ENCODE measurements around the gene SLC35B2.
A peak's percentile ranks its signal among the peaks of the same experiment; 100 is the strongest.

Gene SLC35B2

DNA sequence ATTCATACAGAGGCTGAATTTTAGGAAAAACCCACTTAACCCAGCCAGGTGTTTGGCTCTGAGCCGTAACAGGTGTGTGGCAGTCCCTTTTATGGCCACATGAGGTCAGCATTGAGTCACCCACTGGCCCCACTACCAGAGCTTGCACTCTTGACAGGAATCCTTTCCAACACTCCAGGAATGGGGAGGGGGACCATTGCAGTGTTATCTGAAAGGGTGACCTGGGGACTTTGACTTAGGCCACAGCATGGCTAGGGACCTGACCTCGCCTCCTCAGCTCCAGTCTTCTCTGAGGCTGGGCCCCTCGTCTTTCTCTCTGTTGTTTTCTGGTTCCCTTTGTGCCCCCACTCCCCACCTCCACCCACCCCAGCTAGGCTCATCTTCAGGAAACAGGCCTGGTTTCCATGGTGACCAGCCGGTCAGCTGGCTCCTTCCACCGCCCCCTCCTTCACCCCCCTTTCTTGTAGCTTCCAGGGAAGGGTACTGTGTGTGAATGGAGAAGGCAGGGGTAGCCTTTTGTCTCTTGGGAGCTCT, 10.8 kb upstream of the SLC35B2 start:
- DNase-seq (ENCODE audit: low read depth), result peak; percentile 47

DNA sequence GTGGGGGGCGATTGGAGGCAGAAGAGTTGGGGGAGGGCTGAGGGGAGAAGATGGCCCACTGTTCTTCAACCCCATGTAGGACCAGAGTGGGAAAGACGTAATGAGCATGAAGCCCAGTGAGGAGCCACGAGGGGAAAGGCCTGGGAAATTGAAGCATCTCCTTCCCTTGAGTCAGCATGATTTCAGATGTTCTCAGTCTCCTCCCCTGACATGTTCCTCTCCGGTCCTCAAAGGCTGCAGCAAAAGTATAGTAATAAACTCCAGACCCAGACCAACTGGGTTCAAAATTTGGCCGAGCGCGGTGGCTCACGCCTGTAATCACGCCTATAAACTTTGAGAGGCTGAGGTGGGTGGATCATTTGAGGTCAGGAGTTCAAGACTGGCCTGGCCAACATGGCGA, 9.9 kb upstream of the SLC35B2 start:
- DNase-seq (ENCODE audit: low read depth), result no peak

DNA sequence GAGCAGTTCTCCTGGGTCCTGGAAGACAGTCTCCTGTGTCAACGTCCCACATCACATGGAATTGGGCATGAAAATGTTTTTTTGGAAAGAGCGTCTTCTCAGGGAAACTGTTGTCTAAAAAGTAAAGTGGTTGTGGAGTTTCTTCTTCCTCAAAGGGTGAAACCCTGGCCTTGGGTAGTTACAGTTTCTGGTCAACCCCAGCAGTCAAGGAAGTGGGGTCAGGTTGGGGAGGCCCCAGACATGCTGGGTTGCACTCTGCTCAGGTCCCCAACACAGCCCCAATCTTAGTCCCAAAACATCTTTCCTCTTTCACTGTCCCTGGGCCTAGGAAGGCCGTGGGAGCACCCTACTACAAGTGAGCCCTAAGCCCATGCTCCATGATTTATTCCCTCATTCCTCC, 9.0 kb upstream of the SLC35B2 start:
- DNase-seq (ENCODE audit: low read depth), result no peak

GRCh38 chr6:44265722-44266233, 8.4 kb upstream of the SLC35B2 start:
- no peak for DNase-seq (ENCODE audit: low read depth)

- peak; percentile 96 for DNase-seq (ENCODE audit: low read depth)
Observed at GRCh38 chr6:44265007-44265721, 7.8 kb upstream of the SLC35B2 start, which contains the start of gene NFKBIE. Gene NFKBIE (minus strand): TSS chr6:44265551. CDS start chr6:44265346, 205 bp downstream.

DNA sequence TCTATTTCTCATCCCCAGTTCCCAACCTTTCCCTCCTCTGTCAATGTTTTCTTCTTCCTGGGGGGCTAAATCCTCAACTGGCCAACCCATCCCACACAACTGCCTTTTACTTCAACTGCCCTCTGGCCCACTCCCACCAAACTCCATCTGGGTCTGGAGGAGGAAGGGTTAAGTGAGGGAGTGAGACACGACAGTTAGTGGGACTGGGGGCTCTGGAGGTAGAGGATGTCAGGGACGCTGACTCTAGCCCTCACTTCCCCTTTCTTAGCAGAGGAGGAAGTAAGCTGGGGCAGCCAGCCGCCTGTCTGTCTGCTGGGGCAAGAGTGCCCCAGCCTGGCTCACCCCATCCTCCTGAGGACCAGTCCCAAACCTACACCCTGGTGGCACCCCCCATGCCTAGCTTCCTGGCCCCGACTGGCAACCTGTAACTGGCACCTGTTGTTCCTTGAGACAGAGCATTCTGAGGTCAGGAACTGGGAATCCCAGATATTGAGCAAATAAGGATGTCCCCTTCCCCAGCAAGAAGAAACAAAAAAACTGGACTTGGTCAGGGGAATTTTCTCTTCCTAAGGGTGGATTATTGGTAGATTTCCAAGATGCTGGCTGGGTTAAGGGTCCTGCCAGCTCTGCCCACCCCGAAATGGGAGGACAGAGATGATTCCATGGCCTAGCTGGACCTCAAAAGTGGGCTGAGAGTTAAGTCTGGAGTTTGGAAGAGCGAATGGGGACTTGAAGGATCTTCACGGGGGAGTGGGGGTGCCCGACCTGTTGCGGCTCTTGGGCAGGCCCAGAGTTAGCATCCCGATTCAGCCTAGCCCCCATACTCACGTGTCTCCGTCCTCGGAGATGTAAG, 7.1 kb upstream of the SLC35B2 start:
- DNase-seq (ENCODE audit: low read depth), result no peak

DNA sequence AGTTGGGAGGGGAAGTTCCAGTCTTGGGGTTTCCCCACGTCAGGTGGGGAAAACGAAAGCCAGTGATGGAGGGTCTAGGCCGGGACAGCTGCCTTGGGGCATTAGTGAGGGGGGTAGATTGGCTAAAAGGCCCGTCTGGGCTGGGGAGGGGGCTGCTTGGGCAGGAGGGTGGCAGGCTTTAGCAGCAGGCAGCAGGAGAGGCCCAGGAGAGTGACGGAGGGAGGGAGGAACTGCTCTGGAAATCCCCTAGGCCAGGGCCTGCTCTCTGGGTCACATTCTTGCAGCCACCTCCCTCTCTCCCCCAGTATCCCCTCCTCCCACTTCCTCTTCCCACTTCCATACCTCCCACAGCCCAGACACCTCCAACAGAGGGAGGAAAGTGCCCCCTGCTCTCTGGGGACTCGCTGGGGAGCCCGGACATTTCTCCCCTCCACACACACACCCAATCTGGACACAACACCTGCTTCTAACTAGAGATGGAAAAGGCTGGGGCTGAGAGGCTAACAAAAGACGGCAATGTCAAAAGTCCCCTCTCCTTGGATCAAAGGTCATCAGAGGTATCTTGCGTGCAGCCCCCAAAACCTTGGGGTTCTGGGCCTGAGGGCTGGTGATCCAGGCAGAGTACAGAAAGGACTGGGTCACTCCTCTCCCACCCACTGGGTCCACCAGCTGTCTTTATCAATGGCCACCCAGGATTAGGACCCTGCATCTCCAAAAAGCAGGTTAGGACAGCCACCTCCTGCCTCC, 6.2 kb upstream of the SLC35B2 start:
- no peak for DNase-seq (ENCODE audit: low read depth)

DNA sequence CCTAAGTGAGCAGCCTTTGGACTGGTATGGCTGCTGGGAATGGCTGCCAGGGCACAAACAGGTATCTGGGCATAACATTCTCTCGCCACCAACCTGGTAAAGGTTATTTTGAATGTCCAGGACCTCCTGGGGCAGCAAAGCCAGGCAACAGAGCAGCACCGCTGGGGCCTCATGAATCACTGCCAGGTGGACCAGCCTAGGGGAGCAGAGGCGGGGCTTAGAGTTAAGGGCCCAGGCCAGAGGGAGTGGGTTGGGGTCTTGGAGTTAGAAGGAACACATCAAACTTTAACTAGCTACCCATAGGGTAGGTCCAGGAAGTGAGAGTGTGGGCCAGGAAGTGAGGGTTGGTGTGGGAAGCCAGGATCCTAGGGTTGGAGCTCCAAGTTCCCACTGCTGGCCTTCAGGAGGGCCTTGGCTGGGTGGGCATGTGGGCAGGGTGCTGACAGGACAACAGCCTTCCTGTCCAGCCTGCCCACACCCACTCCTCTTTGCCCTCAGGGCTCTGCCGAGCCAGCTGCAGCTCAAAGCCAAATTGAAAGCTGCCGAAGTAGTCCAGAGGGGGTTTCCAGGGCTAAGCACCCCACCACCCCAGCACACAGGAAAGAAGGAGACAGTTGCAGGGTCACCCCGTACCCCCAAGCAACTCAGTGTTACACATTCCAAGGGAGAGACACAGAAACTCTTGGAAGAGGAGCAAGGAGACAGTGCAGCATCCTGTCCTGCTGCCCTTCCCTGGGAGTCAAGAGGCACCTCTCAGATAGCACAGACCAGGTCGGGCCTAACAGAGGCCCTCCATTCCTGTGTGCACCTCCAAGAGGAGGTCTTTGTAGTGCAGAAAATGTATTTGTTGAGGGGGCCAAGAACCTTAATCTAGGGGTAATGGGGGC, 5.4 kb upstream of the SLC35B2 start:
- no peak for DNase-seq (ENCODE audit: low read depth)

GRCh38 chr6:44261581-44261980, 4.3 kb upstream of the SLC35B2 start:
- DNase-seq (ENCODE audit: low read depth), result no peak

GRCh38 chr6:44260451-44261297, 3.3 kb upstream of the SLC35B2 start:
- no peak for DNase-seq (ENCODE audit: low read depth)

GRCh38 chr6:44260011-44260410, 2.7 kb upstream of the SLC35B2 start:
- DNase-seq (ENCODE audit: low read depth), result no peak

GRCh38 chr6:44258921-44259320, 1.6 kb upstream of the SLC35B2 start:
- DNase-seq (ENCODE audit: low read depth), result no peak

- no peak for DNase-seq (ENCODE audit: low read depth)
Observed at GRCh38 chr6:44258325-44258863, 1.1 kb upstream of the SLC35B2 start.

- no peak for DNase-seq (ENCODE audit: low read depth)
Observed at GRCh38 chr6:44257753-44258324, 511 bp upstream of the SLC35B2 start.

DNA sequence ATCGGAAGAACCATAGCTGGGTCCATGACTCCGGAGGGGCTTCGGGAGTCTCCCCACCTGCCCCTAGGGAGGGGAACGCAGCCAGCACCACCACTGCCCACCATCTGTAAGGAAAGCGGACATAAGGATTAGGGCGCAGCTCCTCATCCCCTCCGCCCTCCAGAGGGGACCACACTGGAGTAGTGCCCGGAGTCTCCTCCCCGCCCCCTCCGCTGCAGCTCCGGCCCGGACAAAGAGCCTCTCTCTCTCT, 628 bp downstream of the SLC35B2 start:
- no peak for DNase-seq (ENCODE audit: low read depth)

- no peak for DNase-seq (ENCODE audit: low read depth)
Observed at GRCh38 chr6:44255871-44256774, 1.2 kb downstream of the SLC35B2 start.

- DNase-seq (ENCODE audit: low read depth), result peak; percentile 31
Observed at GRCh38 chr6:44255105-44255808, 2.1 kb downstream of the SLC35B2 start.
